Measurements from ENCODE around the gene SPAG4.

SPAG4 gene

DNA sequence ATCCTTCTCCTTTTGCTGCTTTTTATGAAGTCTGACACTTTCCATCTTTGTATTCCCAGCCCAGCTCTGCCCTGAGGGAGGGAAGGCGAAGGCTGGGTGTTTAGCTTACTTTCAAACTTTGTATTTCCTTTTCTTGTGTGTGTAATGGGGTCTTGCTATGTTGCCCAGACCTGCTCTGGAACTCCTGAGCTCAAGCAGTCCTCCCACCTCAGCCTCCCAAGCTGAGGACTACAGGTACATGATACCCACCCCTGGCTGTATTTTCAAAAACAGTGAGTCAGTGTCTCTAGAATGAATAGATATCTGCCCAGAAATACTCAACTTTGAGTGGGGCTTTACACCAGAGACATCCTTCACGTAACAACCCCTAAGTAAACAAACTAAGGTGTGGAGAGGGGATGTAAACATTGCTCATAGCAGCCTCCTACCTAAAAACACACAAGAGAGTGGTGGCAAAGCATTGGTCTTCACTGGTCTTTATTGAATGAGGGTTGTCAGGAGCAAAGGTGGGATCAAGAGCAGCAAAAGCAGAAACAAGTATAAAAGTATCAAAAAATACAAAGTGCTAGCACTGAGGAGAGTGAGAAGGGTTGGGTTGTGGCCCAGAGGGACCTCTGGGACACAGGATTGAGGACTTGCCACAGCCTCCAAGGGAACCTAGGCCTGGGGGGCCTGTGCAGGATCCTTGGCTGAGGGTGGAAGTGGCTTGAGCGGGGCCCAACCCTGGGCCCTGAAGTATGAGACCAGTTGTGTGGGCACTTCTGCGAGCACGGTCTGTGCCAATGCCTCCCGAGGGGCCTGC lies 10.2 kb downstream of the SPAG4 start:
- TF ChIP-seq, protein P1, sequence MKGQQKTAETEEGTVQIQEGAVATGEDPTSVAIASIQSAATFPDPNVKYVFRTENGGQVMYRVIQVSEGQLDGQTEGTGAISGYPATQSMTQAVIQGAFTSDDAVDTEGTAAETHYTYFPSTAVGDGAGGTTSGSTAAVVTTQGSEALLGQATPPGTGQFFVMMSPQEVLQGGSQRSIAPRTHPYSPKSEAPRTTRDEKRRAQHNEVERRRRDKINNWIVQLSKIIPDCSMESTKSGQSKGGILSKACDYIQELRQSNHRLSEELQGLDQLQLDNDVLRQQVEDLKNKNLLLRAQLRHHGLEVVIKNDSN (IDR thresholded peaks at IDR 0.05) = no peak
- TF ChIP-seq RAD21 (IDR thresholded peaks at IDR 0.05; ENCODE audit: low read depth) = no peak
- no peak for TF ChIP-seq CEBPB (IDR thresholded peaks at IDR 0.05)
- TF ChIP-seq TEAD4 (IDR thresholded peaks at IDR 0.05) = no peak
- TF ChIP-seq EGR1 (IDR thresholded peaks at IDR 0.05) = no peak
- TF ChIP-seq YY1 (IDR thresholded peaks at IDR 0.05; ENCODE audit: low read depth) = no peak
- no peak for TF ChIP-seq TAF1 (IDR thresholded peaks at IDR 0.05; ENCODE audit: low read depth)
- TF ChIP-seq, protein P2, sequence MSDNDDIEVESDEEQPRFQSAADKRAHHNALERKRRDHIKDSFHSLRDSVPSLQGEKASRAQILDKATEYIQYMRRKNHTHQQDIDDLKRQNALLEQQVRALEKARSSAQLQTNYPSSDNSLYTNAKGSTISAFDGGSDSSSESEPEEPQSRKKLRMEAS (IDR thresholded peaks at IDR 0.05) = no peak
- no peak for TF ChIP-seq NFIC (IDR thresholded peaks at IDR 0.05)
- TF ChIP-seq EP300 (IDR thresholded peaks at IDR 0.05; ENCODE audit: borderline replicate concordance) = no peak
- TF ChIP-seq CREB1 (IDR thresholded peaks at IDR 0.05; ENCODE audit: low read depth) = no peak
- TF ChIP-seq, protein P3, sequence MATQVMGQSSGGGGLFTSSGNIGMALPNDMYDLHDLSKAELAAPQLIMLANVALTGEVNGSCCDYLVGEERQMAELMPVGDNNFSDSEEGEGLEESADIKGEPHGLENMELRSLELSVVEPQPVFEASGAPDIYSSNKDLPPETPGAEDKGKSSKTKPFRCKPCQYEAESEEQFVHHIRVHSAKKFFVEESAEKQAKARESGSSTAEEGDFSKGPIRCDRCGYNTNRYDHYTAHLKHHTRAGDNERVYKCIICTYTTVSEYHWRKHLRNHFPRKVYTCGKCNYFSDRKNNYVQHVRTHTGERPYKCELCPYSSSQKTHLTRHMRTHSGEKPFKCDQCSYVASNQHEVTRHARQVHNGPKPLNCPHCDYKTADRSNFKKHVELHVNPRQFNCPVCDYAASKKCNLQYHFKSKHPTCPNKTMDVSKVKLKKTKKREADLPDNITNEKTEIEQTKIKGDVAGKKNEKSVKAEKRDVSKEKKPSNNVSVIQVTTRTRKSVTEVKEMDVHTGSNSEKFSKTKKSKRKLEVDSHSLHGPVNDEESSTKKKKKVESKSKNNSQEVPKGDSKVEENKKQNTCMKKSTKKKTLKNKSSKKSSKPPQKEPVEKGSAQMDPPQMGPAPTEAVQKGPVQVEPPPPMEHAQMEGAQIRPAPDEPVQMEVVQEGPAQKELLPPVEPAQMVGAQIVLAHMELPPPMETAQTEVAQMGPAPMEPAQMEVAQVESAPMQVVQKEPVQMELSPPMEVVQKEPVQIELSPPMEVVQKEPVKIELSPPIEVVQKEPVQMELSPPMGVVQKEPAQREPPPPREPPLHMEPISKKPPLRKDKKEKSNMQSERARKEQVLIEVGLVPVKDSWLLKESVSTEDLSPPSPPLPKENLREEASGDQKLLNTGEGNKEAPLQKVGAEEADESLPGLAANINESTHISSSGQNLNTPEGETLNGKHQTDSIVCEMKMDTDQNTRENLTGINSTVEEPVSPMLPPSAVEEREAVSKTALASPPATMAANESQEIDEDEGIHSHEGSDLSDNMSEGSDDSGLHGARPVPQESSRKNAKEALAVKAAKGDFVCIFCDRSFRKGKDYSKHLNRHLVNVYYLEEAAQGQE (IDR thresholded peaks at IDR 0.05; ENCODE audit: low read depth) = no peak
- no peak for TF ChIP-seq TCF12 (IDR thresholded peaks at IDR 0.05; ENCODE audit: low read depth)
- TF ChIP-seq FOXM1 (IDR thresholded peaks at IDR 0.05; ENCODE audit: borderline replicate concordance, low read depth) = no peak
- TF ChIP-seq ZBTB7A (IDR thresholded peaks at IDR 0.05; ENCODE audit: low read depth) = no peak

DNA sequence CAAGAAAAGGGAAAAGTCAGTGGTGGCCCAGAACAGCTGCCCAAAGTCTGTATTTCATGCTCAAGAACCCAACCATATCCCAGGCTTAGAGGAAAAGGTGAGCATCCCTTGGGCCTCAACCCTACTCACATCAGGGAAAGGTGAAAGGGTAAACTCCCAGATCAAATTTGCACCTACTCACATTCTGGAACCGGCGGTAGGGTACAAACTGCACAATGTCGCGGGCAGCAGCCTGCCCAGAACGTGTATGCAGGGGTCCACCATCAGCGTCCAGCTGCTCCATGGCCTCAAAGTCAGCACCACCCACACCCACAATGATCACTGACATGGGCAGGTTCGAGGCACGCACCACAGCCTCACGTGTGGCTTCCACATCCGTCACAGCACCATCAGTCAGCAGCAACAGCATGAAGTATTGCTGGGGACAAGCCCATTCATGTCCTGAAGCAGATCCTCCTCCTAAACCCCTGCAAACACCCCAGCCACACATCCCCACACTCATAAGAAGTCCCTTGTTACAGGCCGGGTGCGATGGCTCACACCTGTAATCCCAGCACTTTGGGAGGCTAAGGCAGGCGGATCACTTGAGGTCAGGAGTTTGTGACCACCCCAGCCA lies 10.9 kb downstream of the SPAG4 start:
- TF ChIP-seq CREB1 (IDR thresholded peaks at IDR 0.05; ENCODE audit: low read depth) (no peak), RAD21 (IDR thresholded peaks at IDR 0.05; ENCODE audit: low read depth) (no peak), YY1 (IDR thresholded peaks at IDR 0.05; ENCODE audit: low read depth) (no peak), EP300 (IDR thresholded peaks at IDR 0.05; ENCODE audit: borderline replicate concordance) (no peak)

DNA sequence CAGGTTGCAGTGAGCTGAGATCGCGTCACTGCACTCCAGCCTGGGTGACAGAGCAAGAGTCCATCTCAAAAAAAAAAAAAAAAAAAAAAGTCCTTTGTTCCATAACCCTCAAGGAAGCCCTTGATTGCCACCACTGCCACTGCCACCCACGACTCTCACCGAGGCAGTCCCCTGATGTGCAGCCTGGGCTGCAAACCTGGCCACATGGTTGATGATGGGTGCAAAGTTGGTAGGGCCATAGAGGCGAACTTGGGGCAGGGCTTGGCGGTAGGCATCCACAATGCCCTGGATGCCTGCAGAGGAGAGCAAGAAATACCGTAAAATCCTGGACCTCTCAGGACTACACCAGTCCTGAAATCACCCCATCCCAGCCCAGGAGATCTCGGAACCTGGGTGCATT lies 11.5 kb downstream of the SPAG4 start:
- TF ChIP-seq, protein P3 (IDR thresholded peaks at IDR 0.05; ENCODE audit: low read depth) = no peak
- TF ChIP-seq TAF1 (IDR thresholded peaks at IDR 0.05; ENCODE audit: low read depth) (no peak), TCF12 (IDR thresholded peaks at IDR 0.05; ENCODE audit: low read depth) (no peak), FOXM1 (IDR thresholded peaks at IDR 0.05; ENCODE audit: borderline replicate concordance, low read depth) (no peak), CEBPB (IDR thresholded peaks at IDR 0.05) (no peak), YY1 (IDR thresholded peaks at IDR 0.05; ENCODE audit: low read depth) (no peak), RAD21 (IDR thresholded peaks at IDR 0.05; ENCODE audit: low read depth) (no peak), ZBTB7A (IDR thresholded peaks at IDR 0.05; ENCODE audit: low read depth) (no peak), NFIC (IDR thresholded peaks at IDR 0.05) (no peak), EGR1 (IDR thresholded peaks at IDR 0.05) (no peak)
- TF ChIP-seq, protein P1 (IDR thresholded peaks at IDR 0.05) = no peak

DNA sequence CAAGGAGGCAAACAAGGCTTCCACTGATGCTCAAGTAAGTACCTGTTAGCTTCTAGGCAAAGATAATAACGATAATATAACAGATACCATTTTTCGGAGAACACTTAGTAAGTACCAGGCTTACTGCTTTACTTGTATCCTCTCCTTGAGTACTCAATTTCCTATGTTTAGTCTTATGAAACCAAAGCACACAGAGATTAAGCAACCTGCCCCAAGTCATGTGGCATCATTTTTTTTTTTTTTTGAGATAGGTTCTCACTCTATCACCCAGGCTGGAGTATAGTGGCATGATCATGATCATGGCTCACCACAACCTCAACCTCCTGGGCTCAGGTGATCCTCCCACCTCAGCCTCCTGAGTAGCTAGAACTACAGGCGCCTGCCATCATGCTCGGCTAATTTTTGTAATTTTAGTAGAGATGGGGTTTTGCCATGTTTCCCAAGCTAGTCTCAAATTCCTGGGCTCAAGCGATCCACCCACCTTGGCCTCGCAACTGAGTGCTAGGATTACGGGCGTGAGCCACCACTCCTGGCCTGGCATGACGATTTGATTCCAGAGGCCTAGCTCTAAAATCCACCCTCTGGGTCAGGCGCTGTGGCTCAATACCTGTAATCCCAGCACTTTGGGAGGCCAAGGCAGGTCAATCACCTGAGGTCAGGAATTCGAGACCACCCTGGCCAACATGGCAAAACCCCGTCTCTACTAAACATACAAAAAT lies 14.0 kb downstream of the SPAG4 start:
- TF ChIP-seq TEAD4 (IDR thresholded peaks at IDR 0.05) (no peak), YY1 (IDR thresholded peaks at IDR 0.05; ENCODE audit: low read depth) (no peak), CEBPB (IDR thresholded peaks at IDR 0.05) (no peak), ZBTB7A (IDR thresholded peaks at IDR 0.05; ENCODE audit: low read depth) (no peak), TCF12 (IDR thresholded peaks at IDR 0.05; ENCODE audit: low read depth) (no peak), EP300 (IDR thresholded peaks at IDR 0.05; ENCODE audit: borderline replicate concordance) (no peak), CREB1 (IDR thresholded peaks at IDR 0.05; ENCODE audit: low read depth) (no peak), EGR1 (IDR thresholded peaks at IDR 0.05) (no peak)
- TF ChIP-seq, protein P3 (IDR thresholded peaks at IDR 0.05; ENCODE audit: low read depth) = no peak
- TF ChIP-seq, protein P2 (IDR thresholded peaks at IDR 0.05) = no peak
- TF ChIP-seq, protein P1 (IDR thresholded peaks at IDR 0.05) = no peak

All from Ishikawa (cell line).